OCI-LY3 (cell line): ENCODE data around the gene PHLDA2.

ENCODE experiments used
- CTCF ChIP-seq: fragments of 200-600, 300-600 bp; sonication (generic); IDR thresholded peaks from 2 replicates; pipeline ENCODE4 v1.5.1; 2014; ENCODE audit warnings: antibody characterized with exemption, low read length, low read depth
- EZH2phosphoT487 ChIP-seq: fragments of 200-600 bp; shearing (Covaris generic); IDR thresholded peaks from 2 replicates; pipeline ENCODE4 v1.6.1; 2018; ENCODE audit warnings: antibody characterized with exemption, mixed run types, low read depth

- TF ChIP-seq CTCF = peak; percentile 85
- no peak for TF ChIP-seq EZH2phosphoT487
Measured at GRCh38 chr11:2892215-2892966, 36.8 kb downstream of the PHLDA2 start.
